ENCODE data around the gene GYS1.
"Not testable (repeated sequence)": the region's sequence is repeated elsewhere in the genome, so short reads cannot be mapped to it uniquely, and the experiment has no call there.

Gene GYS1

GRCh38 chr19:48993175-48994034 is at the start of gene GYS1, which contains the start of gene RUVBL2:
Gene GYS1 (minus strand): TSS chr19:48993309. CDS start chr19:48993112, 197 bp downstream.
Gene RUVBL2 (plus strand): TSS chr19:48993887. CDS start chr19:48993912, 25 bp downstream.
- peak; percentile 99 for DNase-seq (ENCODE audit: low read depth)

DNA sequence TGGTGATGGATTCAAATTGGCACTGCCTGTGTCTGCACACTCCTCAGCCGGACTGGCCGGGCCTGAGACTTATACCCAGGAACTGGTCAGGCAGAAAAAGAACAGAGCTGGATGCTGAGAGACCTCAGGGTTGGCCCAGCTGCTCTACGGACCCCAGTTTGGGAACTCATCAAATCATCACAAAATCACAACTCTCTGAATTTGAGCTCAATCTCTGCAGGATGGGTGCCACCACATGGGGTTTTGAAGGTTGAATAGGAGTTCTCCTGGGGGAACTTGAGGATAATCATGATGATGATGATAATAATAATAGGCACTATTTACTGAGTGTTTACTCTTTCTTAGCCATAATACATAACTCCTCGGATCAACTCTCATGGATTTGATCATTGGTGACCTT is 49.6 kb upstream of the GYS1 start:
- DNase-seq (ENCODE audit: low read depth), result not testable (repeated sequence)

- no peak for DNase-seq (ENCODE audit: low read depth)
These were observed 49.1 kb upstream of the GYS1 start for GRCh38 chr19:49042177-49042576.

DNA sequence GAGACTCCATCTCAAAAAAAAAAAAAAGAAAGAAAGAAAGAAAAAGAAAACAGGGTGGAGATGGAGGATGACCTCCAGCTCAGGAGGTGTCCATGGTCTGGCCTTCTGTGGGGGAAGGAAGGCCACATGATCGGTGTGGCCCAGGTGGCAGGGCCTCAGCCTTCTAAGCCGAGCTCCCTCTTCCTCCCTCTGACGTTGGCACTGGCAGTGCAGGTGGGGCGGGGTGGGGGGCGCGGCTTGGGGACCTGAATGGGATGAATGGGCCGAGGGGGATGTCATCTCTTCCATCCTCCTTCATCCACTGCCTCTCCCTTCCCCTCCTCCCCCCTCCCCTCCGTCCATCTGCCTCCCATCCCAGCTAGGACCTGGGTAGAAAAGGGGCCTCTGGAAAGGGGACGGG is 46.6 kb upstream of the GYS1 start:
- not testable (repeated sequence) for DNase-seq (ENCODE audit: low read depth)

DNA sequence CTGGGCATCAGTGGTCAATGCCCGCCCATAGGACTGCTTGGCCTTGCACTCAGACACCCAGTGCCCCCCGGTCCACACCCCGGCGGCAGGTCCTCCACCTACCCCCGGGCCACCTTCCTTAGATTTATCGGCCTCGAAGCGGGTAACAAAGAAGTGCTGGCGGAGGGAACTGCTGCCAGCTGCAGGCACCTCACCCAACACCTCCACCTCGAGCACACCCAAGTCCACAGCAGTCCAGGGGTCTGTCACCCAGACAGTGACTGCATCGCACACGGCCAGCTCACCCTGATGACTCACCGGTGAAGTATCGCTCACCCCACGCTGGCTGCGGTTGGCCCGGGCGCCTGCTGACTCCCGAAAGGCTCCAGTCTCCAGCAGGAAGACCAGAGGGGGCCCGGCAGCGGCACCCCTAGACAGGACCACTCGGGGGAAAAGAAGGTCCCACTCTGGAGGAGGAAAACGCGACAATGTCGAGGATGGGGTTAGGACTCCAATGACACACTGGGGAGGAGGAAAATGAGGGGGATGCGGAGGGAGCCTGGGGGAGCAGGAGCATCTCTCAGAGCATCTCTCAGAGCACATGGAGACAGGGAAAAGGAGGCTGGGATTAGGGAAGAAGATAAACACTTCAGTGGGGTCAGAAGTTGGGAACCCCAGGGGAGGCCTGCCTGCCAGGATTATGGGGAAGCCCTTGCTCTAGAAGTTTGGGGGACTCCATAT is 45.6 kb upstream of the GYS1 start:
- DNase-seq (ENCODE audit: low read depth), result not testable (repeated sequence)

DNA sequence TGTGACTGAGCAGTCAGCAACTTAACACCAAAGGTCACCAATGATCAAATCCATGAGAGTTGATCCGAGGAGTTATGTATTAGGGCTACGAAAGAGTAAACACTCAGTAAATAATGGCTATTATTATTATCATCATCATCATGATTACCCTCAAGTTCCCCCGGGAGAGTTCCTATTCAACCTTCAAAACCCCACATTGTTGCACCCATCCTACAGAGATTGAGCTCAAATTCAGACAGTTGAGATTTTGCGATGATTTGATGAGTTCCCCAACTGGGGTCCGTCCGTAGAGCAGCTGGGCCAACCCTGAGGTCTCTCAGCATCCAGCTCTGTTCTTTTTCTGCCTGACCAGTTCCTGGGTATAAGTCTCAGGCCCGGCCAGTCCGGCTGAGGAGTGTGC is 45.0 kb upstream of the GYS1 start:
- not testable (repeated sequence) for DNase-seq (ENCODE audit: low read depth)

DNA sequence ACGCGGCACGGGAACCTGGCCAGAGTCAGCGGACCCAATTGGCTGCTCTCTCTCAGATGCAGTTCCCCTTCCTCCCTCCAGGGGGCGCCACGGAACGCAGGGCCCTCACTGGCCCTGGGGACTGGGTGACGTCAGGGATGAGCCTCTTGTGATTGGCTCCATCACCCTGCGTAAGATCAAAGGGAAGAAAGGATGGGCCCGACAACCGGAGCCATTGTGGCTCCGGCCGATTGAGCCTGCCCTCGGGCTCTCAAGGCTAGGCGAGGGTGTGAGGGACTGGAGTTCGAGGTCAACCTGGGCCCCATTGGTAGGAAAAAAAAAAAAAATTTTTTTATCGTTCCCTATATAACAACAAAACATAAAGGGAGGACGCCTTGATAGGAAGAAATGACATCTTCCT is 43.7 kb upstream of the GYS1 start, which contains the start of gene CGB1:
Gene CGB1, minus strand, starts transcription at position 81 of the 400 bp plus-strand sequence. CDS start 184 bp downstream, outside the sequence.
- DNase-seq (ENCODE audit: low read depth), result not testable (repeated sequence)

DNA sequence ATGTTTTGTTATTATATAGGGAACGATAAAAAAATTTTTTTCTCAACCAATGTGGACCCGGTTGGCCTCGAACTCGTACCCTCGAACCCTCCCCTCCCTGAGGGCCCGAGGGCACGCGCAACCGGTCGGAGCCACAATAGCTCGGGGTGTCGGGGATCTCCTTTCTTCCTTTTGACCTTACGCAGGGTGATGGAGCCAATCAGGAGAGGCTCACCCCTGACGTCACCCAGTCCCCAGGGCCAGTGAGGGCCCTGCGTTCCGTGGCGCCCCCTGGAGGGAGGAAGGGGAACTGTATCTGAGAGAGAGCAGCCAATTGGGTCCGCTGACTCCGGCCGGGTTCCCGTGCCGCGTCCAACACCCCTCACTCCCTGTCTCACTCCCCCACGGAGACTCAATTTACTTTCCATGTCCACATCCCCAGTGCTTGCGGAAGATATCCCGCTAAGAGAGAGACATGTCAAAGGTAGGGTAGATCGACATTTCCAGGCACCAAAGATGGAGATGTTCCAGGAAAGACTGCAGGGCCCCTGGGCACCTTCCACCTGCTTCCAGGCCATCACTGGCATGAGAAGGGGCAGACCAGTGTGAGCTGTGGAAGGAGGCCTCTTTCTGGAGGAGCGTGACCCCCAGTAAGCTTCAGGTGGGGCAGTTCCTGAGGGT is 38.7 kb upstream of the GYS1 start, which contains the start of gene CGB2:
Gene CGB2, plus strand, starts transcription at position 249 of the 660 bp plus-strand sequence. Its CDS starts 206 bp downstream, at position 455.
- not testable (repeated sequence) for DNase-seq (ENCODE audit: low read depth)

DNA sequence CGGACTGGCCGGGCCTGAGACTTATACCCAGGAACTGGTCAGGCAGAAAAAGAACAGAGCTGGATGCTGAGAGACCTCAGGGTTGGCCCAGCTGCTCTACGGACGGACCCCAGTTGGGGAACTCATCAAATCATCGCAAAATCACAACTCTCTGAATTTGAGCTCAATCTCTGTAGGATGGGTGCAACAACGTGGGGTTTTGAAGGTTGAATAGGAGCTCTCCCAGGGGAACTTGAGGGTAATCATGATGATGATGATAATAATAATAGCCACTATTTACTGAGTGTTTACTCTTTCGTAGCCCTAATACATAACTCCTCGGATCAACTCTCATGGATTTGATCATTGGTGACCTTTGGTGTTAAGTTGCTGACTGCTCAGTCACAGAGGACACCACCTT is 37.2 kb upstream of the GYS1 start:
- not testable (repeated sequence) for DNase-seq (ENCODE audit: low read depth)

GRCh38 chr19:49029749-49030148 is 36.6 kb upstream of the GYS1 start:
- not testable (repeated sequence) for DNase-seq (ENCODE audit: low read depth)

DNA sequence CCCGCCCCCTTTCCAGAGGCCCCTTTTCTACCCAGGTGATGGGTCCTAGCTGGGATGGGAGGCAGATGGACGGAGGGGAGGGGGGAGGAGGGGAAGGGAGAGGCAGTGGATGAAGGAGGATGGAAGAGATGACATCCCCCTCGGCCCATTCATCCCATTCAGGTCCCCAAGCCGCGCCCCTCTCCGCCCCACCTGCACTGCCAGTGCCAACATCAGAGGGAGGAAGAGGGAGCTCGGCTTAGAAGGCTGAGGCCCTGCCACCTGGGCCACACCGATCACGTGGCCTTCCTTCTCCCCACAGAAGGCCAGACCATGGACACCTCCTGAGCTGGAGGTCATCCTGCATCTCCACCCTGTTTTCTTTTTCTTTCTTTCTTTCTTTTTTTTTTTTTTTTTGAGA is 35.6 kb upstream of the GYS1 start:
- not testable (repeated sequence) for DNase-seq (ENCODE audit: low read depth)

GRCh38 chr19:49025599-49025998 is 32.5 kb upstream of the GYS1 start:
- DNase-seq (ENCODE audit: low read depth), result not testable (repeated sequence)

GRCh38 chr19:49025088-49025487 is 32.0 kb upstream of the GYS1 start:
- not testable (repeated sequence) for DNase-seq (ENCODE audit: low read depth)

DNA sequence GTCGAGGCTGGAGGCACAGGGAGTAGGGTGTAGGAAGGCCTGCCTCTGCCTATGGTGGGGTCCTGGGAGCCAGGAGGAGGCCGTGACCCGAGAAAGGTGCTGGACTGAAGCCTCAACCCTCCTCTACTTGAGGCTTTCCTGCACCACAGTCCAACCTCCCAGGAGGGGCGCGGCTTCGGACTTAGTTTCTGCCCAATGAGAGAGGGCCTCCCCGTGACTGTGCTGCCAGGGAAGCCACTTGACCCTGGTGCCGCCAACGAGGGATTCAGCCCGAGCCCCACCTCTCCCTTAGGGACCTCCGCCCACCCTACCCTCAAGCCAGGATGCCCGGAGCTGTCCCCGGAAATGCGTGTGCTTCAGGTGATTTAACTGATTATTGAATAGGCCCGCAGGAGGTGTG is 31.1 kb upstream of the GYS1 start, which contains the start of gene CGB3:
Gene CGB3, minus strand, starts transcription at position 101 of the 400 bp plus-strand sequence. CDS start 362 bp downstream, outside the sequence.
- DNase-seq (ENCODE audit: low read depth), result not testable (repeated sequence)

DNA sequence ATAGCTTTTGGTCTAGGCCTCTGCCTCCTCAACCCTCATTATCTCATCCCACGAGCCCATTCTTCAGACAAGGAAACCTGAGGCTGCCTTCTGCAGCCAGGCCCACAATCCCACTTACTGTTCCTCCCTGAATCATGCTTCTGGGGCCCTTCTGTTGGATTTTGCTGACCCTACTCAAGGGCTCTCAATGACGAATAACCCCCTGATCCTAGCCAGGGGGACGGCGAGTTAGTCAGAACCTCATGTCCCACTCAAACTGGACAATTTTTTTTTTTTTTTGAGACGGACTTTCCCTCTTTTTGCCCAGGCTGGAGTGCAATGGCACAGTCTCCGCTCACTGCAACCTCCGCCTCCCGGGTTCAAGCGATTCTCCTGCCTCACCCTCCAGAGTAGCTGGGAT is 29.0 kb upstream of the GYS1 start:
- DNase-seq (ENCODE audit: low read depth), result no peak

DNA sequence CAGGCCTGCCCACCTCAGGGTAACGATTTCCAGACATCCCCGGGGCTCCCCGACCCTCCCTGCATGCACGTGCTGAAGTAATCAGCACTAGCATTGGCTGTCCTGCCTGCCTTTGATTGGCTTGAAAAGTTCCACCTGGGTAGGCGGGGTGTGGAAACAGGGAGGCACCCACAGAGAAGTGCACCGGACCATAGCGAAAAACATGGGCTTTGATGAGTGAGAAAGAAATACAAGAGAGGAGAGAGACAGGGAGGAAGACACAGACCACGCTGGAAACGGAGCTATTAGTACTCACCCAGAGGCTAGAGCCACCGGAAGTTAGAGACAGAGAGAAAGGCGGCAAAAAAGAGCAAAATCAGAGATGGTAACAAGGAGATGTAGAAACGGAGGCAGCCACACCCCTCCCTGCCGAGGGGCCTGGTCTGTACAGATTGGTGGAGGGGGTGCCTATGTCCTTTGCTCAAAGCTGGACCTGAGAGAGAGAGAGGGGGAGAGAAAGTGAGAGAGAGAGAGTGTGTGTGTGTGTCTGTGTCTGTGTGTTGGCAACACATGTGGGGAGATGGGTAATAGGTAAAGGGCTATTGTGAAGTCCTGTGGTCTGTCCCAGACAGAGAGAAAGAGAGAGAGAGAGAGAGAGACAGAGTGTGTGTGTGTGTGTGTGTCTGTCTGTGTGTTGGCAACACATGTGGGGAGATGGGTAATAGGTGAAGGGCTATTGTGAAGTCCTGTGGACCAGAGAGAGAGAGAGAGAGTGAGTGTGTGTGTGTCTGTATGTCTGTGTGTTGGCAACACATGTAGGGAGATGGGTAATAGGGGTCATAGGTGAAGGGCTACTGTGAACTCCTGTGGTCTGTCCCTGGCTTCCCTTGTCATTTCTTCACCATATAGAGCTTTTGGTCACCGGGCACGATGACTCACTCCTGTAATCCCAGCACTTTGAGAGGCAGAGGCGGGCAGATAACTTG is 28.1 kb upstream of the GYS1 start:
- DNase-seq (ENCODE audit: low read depth), result no peak

DNA sequence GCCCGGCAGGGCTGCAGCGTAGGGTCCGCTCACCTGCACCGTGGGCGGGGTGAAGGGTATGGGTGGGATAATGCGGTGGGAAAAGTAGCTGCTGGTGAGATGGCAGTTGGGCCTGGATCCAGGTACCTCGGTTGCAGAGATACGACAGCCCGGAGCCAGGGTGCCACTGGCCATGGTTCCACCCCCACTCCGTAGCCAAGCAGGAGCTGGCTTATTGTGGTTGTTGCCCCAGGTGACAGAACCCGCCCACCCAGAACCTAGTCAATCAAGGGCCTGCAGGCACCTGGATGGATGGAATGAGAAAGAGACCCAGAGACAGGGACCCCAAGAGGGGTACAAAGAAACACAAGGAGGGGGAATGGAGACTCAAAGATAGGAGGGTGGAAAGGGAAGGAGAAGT is 27.2 kb upstream of the GYS1 start:
- no peak for DNase-seq (ENCODE audit: low read depth)

- no peak for DNase-seq (ENCODE audit: low read depth)
These were observed 26.3 kb upstream of the GYS1 start for GRCh38 chr19:49019242-49019932.

DNA sequence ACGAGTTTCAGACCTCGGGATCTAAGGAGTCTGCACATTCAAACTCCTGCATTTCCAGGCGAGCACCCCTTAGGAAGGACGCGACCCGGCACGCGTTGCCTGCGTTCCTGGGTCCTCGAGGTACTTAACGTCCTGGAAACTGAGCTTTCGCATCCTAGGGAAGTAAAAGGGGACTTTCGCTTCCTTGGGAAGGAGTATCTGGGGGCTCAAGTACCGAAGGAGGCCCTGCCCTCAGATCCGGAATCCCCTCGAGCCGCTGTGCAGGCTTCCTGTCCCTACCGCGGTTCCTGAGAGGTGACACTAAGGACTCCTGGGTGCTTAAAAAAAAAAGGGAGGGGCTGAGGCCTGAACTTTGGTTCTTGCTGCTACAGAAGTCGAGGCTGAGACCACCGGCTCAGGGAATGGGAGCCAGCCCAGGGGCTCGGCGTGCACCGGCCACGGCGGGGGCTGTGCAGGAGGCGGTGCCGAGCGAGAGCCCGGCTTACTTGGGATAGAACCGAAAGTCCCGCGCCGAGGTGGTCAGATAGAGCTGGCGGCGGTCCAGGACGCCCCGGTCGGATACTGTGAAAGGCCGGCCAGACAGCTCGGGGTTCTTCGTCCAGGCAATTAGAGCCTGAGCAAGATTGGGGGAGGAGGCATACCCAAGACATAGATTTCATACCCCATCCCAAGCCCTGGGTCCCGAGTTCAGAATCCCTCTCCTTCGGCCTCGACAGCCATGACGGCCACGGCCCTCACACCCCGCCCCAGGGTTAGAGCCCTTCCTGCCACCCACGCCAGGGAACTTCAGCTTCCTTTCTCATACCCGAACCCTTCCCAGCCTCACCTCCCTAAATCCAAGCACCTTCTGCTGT is 25.5 kb upstream of the GYS1 start:
- DNase-seq (ENCODE audit: low read depth), result not testable (repeated sequence)
